NOMO-1 (cell line): Measurements from ENCODE around the gene ACSS1.

ENCODE experiments used
- DNase-seq, 2 experiments: peaks; one replicate each; lab custom pipeline; 2025; ENCODE audit not compliant: unreplicated experiment in 2 of 2; lab: John Stamatoyannopoulos, UW

Gene ACSS1

GRCh38 chr20:25061103-25061799 is 3.3 kb upstream of the ACSS1 start:
- no peak for DNase-seq

- DNase-seq = no peak
Measured at GRCh38 chr20:25059866-25060465, 2.0 kb upstream of the ACSS1 start.

- DNase-seq = peak in 1 of 2 experiments; percentile 7
Measured at GRCh38 chr20:25058847-25059810, 1.2 kb upstream of the ACSS1 start.

GRCh38 chr20:25057234-25058050 is 497 bp downstream of the ACSS1 start:
- DNase-seq = peak; percentile 31 to 38

- DNase-seq = no peak
Measured at GRCh38 chr20:25056690-25057233, 1.2 kb downstream of the ACSS1 start.

- DNase-seq = no peak
Measured at GRCh38 chr20:25055711-25056495, 2.0 kb downstream of the ACSS1 start.

GRCh38 chr20:25054995-25055629 is 2.8 kb downstream of the ACSS1 start:
- DNase-seq = no peak

- DNase-seq = no peak
Measured at GRCh38 chr20:25054096-25054820, 3.7 kb downstream of the ACSS1 start.

GRCh38 chr20:25053255-25054031 is 4.5 kb downstream of the ACSS1 start:
- peak in 1 of 2 experiments; percentile 63 for DNase-seq

- no peak for DNase-seq
Measured at GRCh38 chr20:25052255-25053194, 5.4 kb downstream of the ACSS1 start.

- no peak for DNase-seq
Measured at GRCh38 chr20:25051386-25052155, 6.4 kb downstream of the ACSS1 start.

- no peak for DNase-seq
Measured at GRCh38 chr20:25050501-25051350, 7.2 kb downstream of the ACSS1 start.

GRCh38 chr20:25050082-25050481 is 7.9 kb downstream of the ACSS1 start:
- DNase-seq = no peak

- no peak for DNase-seq
Measured at GRCh38 chr20:25049261-25050060, 8.5 kb downstream of the ACSS1 start.
